ENCODE data around the gene ADGRB3.
"Not testable (repeated sequence)": the region's sequence is repeated elsewhere in the genome, so short reads cannot be mapped to it uniquely, and the experiment has no call there.

Gene ADGRB3

GRCh38 chr6:68852791-68853190, 217.7 kb downstream of the ADGRB3 start:
- H3K4me2 ChIP-seq: no peak overlapping the region
- H3K4me3 ChIP-seq: no peak overlapping the region
- H3K9ac ChIP-seq: no peak overlapping the region
- no peak for TF ChIP-seq Cebpa-rat (IDR thresholded peaks at IDR 0.05)
- H3K27me3 ChIP-seq: no peaks in the 10 kb centered on the region
- no peak overlapping the region for H3K27ac ChIP-seq
- no peaks in the 10 kb centered on the region for H3K36me3 ChIP-seq
- H4K20me1 ChIP-seq: no peaks in the 10 kb centered on the region
- 0 out of 2 replicates have a peak, but pooled peaks cover 2% of the 10 kb centered on the region for H3K9me3 ChIP-seq
- H3K4me1 ChIP-seq: no peaks in the 10 kb centered on the region

- no peaks in the 10 kb centered on the region for H3K4me1 ChIP-seq
- no peaks in the 10 kb centered on the region for H3K27me3 ChIP-seq
- TF ChIP-seq Cebpa-rat (IDR thresholded peaks at IDR 0.05): no peak
- H3K27ac ChIP-seq: no peak overlapping the region
- H3K9ac ChIP-seq: no peak overlapping the region
- H3K9me3 ChIP-seq: peaks cover 25% of the 10 kb centered on the region
- no peak overlapping the region for H3K4me2 ChIP-seq
- no peaks in the 10 kb centered on the region for H4K20me1 ChIP-seq
- no peaks in the 10 kb centered on the region for H3K36me3 ChIP-seq
- no peak overlapping the region for H3K4me3 ChIP-seq
These were observed 224.2 kb downstream of the ADGRB3 start for GRCh38 chr6:68859233-68859632.

GRCh38 chr6:68868646-68869045, 233.6 kb downstream of the ADGRB3 start:
- Histone ChIP-seq H3K9ac (no peak overlapping the region), H3K4me1 (no peaks in the 10 kb centered on the region), H3K9me3 (peaks cover 27% of the 10 kb centered on the region), H3K27ac (no peak overlapping the region), H3K4me2 (no peak overlapping the region), H3K27me3 (no peaks in the 10 kb centered on the region), H3K4me3 (no peak overlapping the region), H4K20me1 (no peaks in the 10 kb centered on the region), H3K36me3 (no peaks in the 10 kb centered on the region)
- TF ChIP-seq Cebpa-rat (IDR thresholded peaks at IDR 0.05): no peak

GRCh38 chr6:68873236-68873635, 238.2 kb downstream of the ADGRB3 start:
- no peaks in the 10 kb centered on the region for H3K9me3 ChIP-seq
- no peaks in the 10 kb centered on the region for H3K4me1 ChIP-seq
- H3K36me3 ChIP-seq: no peaks in the 10 kb centered on the region
- no peaks in the 10 kb centered on the region for H4K20me1 ChIP-seq
- no peak overlapping the region for H3K9ac ChIP-seq
- H3K4me2 ChIP-seq: no peak overlapping the region
- H3K27me3 ChIP-seq: no peaks in the 10 kb centered on the region
- no peak for TF ChIP-seq Cebpa-rat (IDR thresholded peaks at IDR 0.05)
- no peak overlapping the region for H3K4me3 ChIP-seq
- no peak overlapping the region for H3K27ac ChIP-seq

GRCh38 chr6:68874747-68875146, 239.7 kb downstream of the ADGRB3 start:
- Histone ChIP-seq H4K20me1 (no peaks in the 10 kb centered on the region), H3K4me2 (no peak overlapping the region), H3K36me3 (no peaks in the 10 kb centered on the region), H3K27ac (no peak overlapping the region), H3K4me3 (no peak overlapping the region), H3K27me3 (no peaks in the 10 kb centered on the region), H3K9ac (no peak overlapping the region), H3K9me3 (no peaks in the 10 kb centered on the region), H3K4me1 (no peaks in the 10 kb centered on the region)
- TF ChIP-seq Cebpa-rat (IDR thresholded peaks at IDR 0.05): no peak

GRCh38 chr6:68875403-68875802, 240.3 kb downstream of the ADGRB3 start:
- Histone ChIP-seq H3K4me2 (no peak overlapping the region), H3K27me3 (no peaks in the 10 kb centered on the region), H3K9ac (no peak overlapping the region), H3K4me1 (no peaks in the 10 kb centered on the region), H3K4me3 (no peak overlapping the region), H3K36me3 (no peaks in the 10 kb centered on the region), H3K27ac (no peak overlapping the region), H4K20me1 (no peaks in the 10 kb centered on the region), H3K9me3 (no peaks in the 10 kb centered on the region)
- no peak for TF ChIP-seq Cebpa-rat (IDR thresholded peaks at IDR 0.05)

- Histone ChIP-seq H3K4me2 (no peak overlapping the region), H4K20me1 (no peaks in the 10 kb centered on the region), H3K36me3 (no peaks in the 10 kb centered on the region), H3K4me3 (no peak overlapping the region), H3K9me3 (no peaks in the 10 kb centered on the region), H3K27ac (no peak overlapping the region), H3K27me3 (no peaks in the 10 kb centered on the region), H3K4me1 (no peaks in the 10 kb centered on the region), H3K9ac (no peak overlapping the region)
- no peak for TF ChIP-seq Cebpa-rat (IDR thresholded peaks at IDR 0.05)
These were observed 241.9 kb downstream of the ADGRB3 start for GRCh38 chr6:68876792-68877493.

GRCh38 chr6:68880050-68880813, 245.2 kb downstream of the ADGRB3 start:
- Histone ChIP-seq H3K27me3 (no peaks in the 10 kb centered on the region), H3K4me2 (no peak overlapping the region), H3K9ac (no peak overlapping the region), H3K4me1 (no peaks in the 10 kb centered on the region), H3K36me3 (no peaks in the 10 kb centered on the region), H3K4me3 (no peak overlapping the region), H3K27ac (no peak overlapping the region), H3K9me3 (no peaks in the 10 kb centered on the region), H4K20me1 (no peaks in the 10 kb centered on the region)
- no peak for TF ChIP-seq Cebpa-rat (IDR thresholded peaks at IDR 0.05)

- not testable (repeated sequence) for H3K4me2 ChIP-seq
These were observed 248.2 kb downstream of the ADGRB3 start for GRCh38 chr6:68883325-68883724.

GRCh38 chr6:68891419-68891818, 256.3 kb downstream of the ADGRB3 start:
- Histone ChIP-seq H3K36me3 (no peaks in the 10 kb centered on the region), H3K4me3 (no peak overlapping the region), H3K27me3 (no peaks in the 10 kb centered on the region), H3K4me2 (no peak overlapping the region), H3K27ac (no peak overlapping the region), H3K9ac (no peak overlapping the region), H3K4me1 (no peaks in the 10 kb centered on the region), H4K20me1 (no peaks in the 10 kb centered on the region), H3K9me3 (no peaks in the 10 kb centered on the region)
- TF ChIP-seq Cebpa-rat (IDR thresholded peaks at IDR 0.05): no peak

More at GRCh38 chr6:68883325-68883724, 248.2 kb downstream of the ADGRB3 start:
- not testable (repeated sequence) for H3K9me3 ChIP-seq, H3K27me3 ChIP-seq, H3K4me1 ChIP-seq, H3K9ac ChIP-seq, H4K20me1 ChIP-seq, H3K4me3 ChIP-seq, H3K27ac ChIP-seq, H3K36me3 ChIP-seq

All from BLaER1 (cell line).